ENCODE results near the gene HAUS3.
"Not testable (repeated sequence)": the region's sequence is repeated elsewhere in the genome, so short reads cannot be mapped to it uniquely, and the experiment has no call there.

HAUS3 gene

GRCh38 chr4:2219233-2219760 is 22.6 kb downstream of the HAUS3 start:
- DNase-seq (ENCODE audit: low spot score), result no peak

- no peak for DNase-seq (ENCODE audit: low spot score)
Observed at GRCh38 chr4:2218436-2218835, 23.5 kb downstream of the HAUS3 start.

DNA sequence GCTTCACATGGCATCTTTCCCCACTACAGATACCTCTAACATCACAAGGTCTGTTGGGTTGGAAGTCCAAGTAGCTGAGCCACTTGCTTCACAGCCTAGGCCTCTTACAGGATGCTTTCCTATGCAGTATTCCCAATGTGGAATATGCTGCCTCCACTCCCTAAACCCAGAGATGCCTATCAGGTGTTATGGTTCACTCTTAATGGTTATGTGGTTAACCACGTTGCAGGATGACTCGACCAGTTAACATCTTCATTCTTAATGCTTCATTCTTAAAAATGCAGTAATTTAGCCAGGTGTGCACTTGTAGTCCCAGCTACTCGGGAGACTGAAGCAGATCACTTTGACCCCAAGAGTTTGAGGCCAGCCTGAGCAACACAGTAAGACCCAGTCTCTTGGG is 24.2 kb downstream of the HAUS3 start:
- DNase-seq (ENCODE audit: low spot score), result no peak

- no peak for DNase-seq (ENCODE audit: low spot score)
Observed at GRCh38 chr4:2212831-2213230, 29.1 kb downstream of the HAUS3 start.

DNA sequence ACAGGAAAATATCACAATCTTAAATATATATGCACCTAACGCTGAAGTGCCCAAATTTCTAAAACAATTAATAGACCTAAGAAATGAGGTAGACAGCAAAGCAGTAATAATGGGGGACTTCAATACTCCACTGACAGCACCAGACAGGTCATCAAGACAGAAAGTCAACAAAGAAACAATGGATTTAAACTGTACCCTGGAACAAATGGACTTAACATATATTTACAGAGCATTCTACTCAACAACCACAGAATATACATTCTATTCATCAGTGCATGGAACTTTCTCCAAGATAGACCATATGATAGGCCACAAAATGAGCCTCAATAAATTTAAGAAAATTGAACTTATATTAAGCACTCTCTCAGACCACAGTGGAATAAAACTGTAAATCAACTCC is 39.1 kb downstream of the HAUS3 start:
- not testable (repeated sequence) for DNase-seq (ENCODE audit: low spot score)

- no peak for DNase-seq (ENCODE audit: low spot score)
Observed at GRCh38 chr4:2194496-2194895, 47.4 kb downstream of the HAUS3 start.

- DNase-seq (ENCODE audit: low spot score), result no peak
Observed at GRCh38 chr4:2193326-2193725, 48.6 kb downstream of the HAUS3 start.

DNA sequence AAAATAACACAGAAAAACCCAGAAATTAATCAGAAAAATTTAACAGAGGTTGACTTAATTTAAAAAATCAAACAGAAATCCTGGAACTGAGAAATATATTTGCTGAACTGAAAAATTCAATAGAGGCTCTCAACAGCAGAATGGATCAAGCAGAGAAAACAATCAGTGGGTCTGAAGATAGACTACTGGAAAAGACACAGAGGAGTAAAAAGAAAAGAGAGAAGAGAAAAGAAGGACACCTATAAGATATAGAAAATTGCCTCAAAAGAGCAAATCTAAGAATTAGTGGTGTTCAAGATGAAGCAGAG is 55.1 kb downstream of the HAUS3 start:
- no peak for DNase-seq (ENCODE audit: low spot score)

- DNase-seq (ENCODE audit: low spot score), result no peak
Observed at GRCh38 chr4:2186133-2186864, 55.6 kb downstream of the HAUS3 start.

DNA sequence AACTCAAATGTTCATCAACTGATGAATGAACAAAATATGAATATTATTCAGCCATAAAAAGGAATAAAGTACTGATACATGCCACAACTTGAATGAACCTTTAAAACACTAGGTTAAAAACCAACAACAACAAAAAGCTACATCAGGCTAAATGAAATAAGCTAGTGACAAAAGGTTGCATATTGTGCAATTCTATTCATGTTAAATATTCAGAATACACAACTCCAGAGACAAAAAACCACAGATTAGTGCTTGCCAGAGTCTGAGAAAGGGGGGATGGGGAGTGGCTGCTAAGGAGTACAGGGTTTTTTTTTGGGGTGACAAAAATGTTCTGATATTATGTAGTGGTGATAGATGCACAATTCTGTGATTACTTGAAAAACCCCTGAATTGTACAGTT is 58.5 kb downstream of the HAUS3 start:
- DNase-seq (ENCODE audit: low spot score), result no peak

- no peak for DNase-seq (ENCODE audit: low spot score)
Observed at GRCh38 chr4:2182994-2183393, 58.9 kb downstream of the HAUS3 start.

- no peak for DNase-seq (ENCODE audit: low spot score)
Observed at GRCh38 chr4:2180410-2180809, 61.5 kb downstream of the HAUS3 start.

GRCh38 chr4:2179717-2180116 is 62.2 kb downstream of the HAUS3 start:
- no peak for DNase-seq (ENCODE audit: low spot score)

DNA sequence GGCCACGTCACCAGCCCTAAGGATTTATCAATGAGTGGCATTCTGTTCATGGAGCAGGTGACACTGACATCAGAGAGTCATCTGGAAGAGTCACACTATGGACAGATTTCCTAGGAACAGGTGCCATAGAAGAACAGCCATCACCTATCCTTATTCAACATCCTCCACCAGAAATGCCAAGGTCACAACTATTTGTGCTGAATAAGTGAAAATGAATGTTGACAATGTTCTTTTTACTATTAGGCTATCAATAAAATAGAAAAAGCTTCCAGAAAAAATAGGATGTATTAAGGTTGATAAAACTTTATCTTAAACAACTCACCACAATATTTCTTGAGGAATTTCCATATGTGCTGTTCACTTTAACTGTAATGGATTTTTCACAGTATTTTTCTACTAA is 62.9 kb downstream of the HAUS3 start:
- DNase-seq (ENCODE audit: low spot score), result no peak

All from NAMALWA (cell line).